ENCODE results near the gene KIR3DL2.

DNA sequence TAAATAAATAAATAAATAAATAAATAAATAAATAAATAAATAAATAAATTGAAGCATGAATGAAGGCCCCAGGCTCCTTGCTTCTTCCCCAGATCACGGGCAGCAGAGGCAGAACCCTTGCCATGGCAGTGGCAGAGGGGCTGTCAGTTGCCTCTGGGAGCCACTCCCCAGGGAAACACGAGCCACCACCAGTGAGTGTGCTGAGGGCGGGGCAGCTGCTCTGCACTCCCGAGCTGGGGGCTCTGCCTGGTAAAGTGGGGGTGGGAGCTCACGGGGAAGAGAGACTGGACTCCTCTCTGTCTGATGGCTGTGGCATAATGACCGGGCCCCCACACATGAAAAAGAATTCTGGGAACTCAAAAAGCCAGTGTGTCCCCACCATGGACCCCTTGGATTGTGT is 31.6 kb downstream of the KIR3DL2 start:
- TF ChIP-seq, protein P1, sequence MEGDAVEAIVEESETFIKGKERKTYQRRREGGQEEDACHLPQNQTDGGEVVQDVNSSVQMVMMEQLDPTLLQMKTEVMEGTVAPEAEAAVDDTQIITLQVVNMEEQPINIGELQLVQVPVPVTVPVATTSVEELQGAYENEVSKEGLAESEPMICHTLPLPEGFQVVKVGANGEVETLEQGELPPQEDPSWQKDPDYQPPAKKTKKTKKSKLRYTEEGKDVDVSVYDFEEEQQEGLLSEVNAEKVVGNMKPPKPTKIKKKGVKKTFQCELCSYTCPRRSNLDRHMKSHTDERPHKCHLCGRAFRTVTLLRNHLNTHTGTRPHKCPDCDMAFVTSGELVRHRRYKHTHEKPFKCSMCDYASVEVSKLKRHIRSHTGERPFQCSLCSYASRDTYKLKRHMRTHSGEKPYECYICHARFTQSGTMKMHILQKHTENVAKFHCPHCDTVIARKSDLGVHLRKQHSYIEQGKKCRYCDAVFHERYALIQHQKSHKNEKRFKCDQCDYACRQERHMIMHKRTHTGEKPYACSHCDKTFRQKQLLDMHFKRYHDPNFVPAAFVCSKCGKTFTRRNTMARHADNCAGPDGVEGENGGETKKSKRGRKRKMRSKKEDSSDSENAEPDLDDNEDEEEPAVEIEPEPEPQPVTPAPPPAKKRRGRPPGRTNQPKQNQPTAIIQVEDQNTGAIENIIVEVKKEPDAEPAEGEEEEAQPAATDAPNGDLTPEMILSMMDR (IDR thresholded peaks at IDR 0.05 in 8 of 11, conservative IDR thresholded peaks at IDR 0.05 in 3 of 11), result no peak
- TF ChIP-seq POLR2A (IDR thresholded peaks at IDR 0.05) (no peak), POLR2AphosphoS5 (IDR thresholded peaks at IDR 0.05) (no peak)
